Measurements from ENCODE around the gene GALNT3.

The GALNT3 gene

DNA sequence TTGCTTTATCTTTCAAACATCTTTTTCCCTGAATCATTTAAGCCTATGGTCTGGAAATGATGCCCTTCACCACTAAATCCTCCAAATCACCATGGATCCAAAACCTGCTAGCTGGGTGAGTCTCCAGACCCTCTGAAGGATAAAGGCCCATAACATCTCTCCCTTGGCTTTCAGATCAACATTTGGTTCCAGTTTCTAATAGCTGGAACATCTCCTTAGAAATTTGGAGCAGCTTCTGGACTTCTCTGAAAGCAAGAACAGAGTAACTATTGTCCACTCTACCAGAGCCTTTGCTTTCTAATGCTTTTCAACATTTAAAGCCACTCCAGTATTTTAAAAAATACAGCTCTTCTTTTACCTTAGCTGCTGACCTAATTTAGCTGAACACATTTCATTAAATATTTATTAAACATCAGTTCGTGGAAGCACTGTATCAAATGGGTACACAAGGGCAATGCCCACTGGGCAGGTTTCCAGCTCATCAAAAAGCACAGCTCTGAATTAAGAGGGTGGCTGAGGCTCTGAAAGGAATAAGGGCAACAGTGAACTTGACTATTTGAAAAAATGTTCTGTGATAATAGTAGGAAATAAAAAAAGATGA lies 75.3 kb downstream of the GALNT3 start:
- DNase-seq, result no peak

DNA sequence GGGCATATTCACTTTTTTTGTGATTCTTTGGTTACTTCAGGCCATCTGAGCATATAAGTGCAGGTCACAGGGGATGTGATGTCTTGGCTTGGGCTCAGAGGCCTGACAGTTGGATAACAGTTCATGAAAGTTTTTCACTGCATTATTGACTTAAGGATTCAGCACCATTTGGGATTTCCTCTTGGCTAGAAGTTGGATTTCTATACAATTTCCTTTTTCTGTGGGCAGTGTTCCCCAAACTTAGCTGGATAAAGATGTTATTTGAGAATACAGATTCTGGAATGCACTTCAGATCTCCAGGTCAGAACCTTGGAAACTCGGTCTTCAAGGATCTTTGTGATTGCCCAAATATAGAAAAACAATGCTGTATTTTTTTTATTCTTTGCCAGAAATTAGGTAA lies 78.0 kb downstream of the GALNT3 start:
- DNase-seq, result no peak

DNA sequence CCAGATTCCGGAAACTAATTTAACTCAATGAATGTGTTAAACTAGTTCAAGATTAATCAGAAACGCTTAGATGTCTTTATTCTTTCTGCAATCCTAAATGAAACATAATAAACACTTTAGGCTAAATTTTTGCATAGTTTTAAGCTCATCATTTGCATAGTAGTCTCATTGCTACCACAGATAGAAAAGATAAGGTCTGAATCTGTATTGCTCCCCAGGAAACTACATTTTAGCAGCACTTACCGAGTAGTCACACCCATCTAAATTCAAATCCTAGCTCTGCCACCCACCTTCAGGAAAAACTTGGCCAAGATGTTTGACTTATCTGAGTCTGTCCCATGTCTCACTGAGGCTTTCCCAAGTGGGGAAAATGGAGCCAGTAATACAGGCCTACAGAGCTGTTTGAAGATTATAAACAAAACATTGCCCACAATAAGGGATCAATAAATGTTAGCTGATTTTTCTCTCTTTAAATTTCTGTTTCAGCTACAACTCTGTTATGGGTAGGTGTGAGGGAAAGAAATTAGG lies 87.0 kb downstream of the GALNT3 start:
- no peak for DNase-seq

DNA sequence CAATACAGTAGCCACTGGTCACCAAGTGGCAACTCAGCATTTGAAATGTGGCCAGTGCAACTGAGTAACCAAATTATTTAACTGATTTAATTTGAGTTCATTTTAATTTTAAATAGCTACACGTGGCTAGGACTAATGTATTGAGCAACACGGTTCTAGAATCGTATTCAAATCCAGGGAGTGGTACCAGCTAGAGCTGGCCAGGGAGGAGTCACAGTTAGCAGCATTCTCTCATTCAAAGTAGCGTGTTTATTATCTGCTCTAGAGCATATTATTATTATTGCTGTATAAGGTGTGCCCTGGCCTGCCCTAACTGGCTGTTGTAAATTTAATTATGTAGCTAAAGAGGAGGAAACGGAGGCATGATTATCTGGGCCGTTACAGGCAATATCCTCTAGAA lies 92.9 kb downstream of the GALNT3 start:
- no peak for DNase-seq

DNA sequence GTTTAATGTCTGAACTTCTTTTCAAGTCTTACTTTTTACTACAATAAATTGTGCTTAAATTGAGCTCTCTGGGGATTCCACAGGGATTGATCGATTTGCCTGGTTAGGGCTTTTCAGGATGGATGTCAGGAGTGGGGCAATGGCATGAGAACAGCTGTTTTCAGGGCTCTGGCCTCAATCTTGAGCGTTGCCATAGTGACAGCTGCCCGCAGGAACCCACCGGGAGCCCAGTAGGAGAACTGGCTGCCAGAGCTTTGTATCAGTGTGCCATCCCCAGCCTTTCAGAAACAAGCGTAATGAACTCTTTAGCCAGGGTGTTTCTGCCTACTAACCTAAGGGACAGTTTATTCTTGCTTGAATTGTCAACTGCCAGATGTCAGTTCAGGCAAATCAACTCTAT lies 93.5 kb downstream of the GALNT3 start:
- DNase-seq, result no peak

DNA sequence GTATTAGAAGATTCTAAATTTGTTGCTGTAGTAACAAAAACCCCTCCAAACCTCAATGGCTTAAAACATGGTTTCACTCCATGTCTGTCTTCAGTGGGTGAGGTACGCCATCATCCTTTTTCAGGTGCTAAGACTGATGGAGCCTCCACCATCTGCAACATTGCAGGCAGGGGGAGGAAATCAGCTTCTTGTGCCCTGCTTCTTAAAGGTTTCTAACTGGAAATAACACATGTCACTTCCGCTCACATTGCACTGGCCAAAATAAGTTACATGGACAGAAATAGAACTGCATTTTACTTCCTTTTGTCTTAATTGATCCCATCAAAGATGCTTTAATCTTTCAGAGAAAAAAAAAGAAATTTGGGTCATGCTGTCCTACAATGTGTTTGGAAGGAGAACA lies 94.1 kb downstream of the GALNT3 start:
- no peak for DNase-seq

DNA sequence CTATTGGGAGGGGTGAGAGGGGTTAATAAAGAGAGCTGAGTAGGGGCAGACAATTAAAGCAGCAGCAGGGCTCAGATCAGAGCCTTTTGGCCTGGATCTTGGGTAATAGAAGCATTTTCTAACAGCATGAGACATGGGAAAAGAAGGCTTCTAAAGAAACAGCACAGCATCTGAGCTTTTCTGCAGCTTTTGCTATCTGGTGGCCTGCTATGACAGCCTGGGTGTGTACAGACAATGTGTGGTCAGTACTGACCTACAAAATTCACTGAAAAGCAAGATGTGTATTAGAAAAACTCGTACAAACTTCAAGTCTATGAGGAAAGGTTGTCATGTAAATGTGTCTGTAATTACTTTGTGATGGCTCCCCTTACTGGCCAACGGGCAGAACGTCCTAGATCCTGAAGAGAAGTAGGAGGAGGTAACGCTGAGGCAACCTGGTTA lies 95.6 kb downstream of the GALNT3 start:
- DNase-seq, result no peak

DNA sequence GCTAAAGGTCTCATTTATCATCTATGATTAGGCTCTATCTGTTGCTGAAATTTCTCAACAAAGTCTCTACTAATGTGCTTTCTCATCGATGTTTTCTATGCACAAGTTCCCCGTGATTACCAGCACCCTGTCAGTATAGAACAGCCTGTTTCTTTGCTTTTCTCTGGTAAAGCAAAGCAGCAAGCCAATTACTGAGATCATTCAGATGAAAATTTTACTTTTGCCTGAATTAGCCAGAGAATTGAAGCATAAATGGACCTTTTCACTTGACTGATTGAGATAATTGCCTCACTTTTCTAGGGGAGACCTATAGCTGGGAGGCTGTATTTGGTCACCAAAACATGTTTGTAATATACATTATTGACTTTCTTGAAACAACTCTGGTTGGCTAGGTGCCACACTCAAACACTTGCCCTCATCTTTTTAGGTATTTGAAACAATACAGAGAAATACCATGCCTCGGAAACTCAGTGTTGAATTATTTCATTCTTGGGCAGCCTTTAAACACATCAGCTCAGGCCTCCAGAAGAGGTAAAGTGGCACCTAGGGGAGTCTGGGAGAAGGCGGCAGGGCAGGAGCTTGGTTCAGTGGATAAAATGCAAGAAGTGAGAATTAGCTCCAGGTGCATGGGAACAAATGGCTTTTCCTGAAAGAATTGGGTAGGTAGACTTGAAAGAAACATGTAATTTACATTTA lies 96.2 kb downstream of the GALNT3 start:
- DNase-seq, result no peak
